Measurements from ENCODE around the gene SLC4A1.

The SLC4A1 gene

GRCh38 chr17:44209786-44210341 is 58.1 kb downstream of the SLC4A1 start:
- no peak overlapping the region for H3K27ac ChIP-seq (ENCODE audit: low read length)
- no peaks in the 10 kb centered on the region for H4K20me1 ChIP-seq (ENCODE audit: insufficient read depth, low read length)
- peaks cover 17% of the 10 kb centered on the region for H3K4me1 ChIP-seq (ENCODE audit: low read length)
- peak overlapping the region; percentile 49; the same call in 1 of the 2 replicates for H3K9ac ChIP-seq (ENCODE audit: low read length)
- peak overlapping the region; percentile 92 for H3K4me2 ChIP-seq (ENCODE audit: low read depth, low read length)
- no peaks in the 10 kb centered on the region for H3K27me3 ChIP-seq (replicated peaks; ENCODE audit: insufficient read depth, low read length)
- H2AFZ ChIP-seq (ENCODE audit: low read length): no peak overlapping the region
- H3K4me3 ChIP-seq (ENCODE audit: low read length): peak overlapping the region; percentile 41; the same call in 1 of the 2 replicates
- H3K36me3 ChIP-seq (replicated peaks; ENCODE audit: insufficient read depth, low read length): peaks cover under 1% of the 10 kb centered on the region
- peaks cover 27% of the 10 kb centered on the region for H3F3A ChIP-seq (ENCODE audit: insufficient read depth, low read length)
- TF ChIP-seq EZH2phosphoT487 (IDR thresholded peaks at IDR 0.05; ENCODE audit: low read length) (no peak), EZH2 (optimal IDR thresholded peaks at IDR 0.05; ENCODE audit: low read depth, low read length) (no peak)
- no peaks in the 10 kb centered on the region for H3K9me2 ChIP-seq (replicated peaks; ENCODE audit: insufficient read depth, low read length)
- no peaks in the 10 kb centered on the region for H3K9me3 ChIP-seq (replicated peaks; ENCODE audit: insufficient read depth, low read length)
- H3K79me2 ChIP-seq (ENCODE audit: low read length): peaks cover 12% of the 10 kb centered on the region
- no peak for DNase-seq

- Histone ChIP-seq H3K4me2 (ENCODE audit: low read depth, low read length) (no peak overlapping the region), H2AFZ (ENCODE audit: low read length) (no peak overlapping the region), H3K4me1 (ENCODE audit: low read length) (peaks cover 17% of the 10 kb centered on the region), H3K27me3 (replicated peaks; ENCODE audit: insufficient read depth, low read length) (no peaks in the 10 kb centered on the region), H3K27ac (ENCODE audit: low read length) (no peak overlapping the region), H3K4me3 (ENCODE audit: low read length) (no peak overlapping the region), H3F3A (ENCODE audit: insufficient read depth, low read length) (peaks cover 40% of the 10 kb centered on the region), H3K9ac (ENCODE audit: low read length) (no peak overlapping the region), H3K9me3 (replicated peaks; ENCODE audit: insufficient read depth, low read length) (no peaks in the 10 kb centered on the region), H3K79me2 (ENCODE audit: low read length) (peaks cover 10% of the 10 kb centered on the region), H3K36me3 (replicated peaks; ENCODE audit: insufficient read depth, low read length) (no peaks in the 10 kb centered on the region; the same call in none of the 2 replicates), H3K9me2 (replicated peaks; ENCODE audit: insufficient read depth, low read length) (no peaks in the 10 kb centered on the region), H4K20me1 (ENCODE audit: insufficient read depth, low read length) (no peaks in the 10 kb centered on the region)
- no peak for TF ChIP-seq EZH2 (optimal IDR thresholded peaks at IDR 0.05; ENCODE audit: low read depth, low read length)
- no peak for TF ChIP-seq EZH2phosphoT487 (IDR thresholded peaks at IDR 0.05; ENCODE audit: low read length)
- no peak for TF ChIP-seq CTCF (IDR thresholded peaks at IDR 0.05; ENCODE audit: low read length)
- no peak for DNase-seq
Measured at GRCh38 chr17:44207743-44208142, 60.2 kb downstream of the SLC4A1 start.

GRCh38 chr17:44207319-44207718 is 60.6 kb downstream of the SLC4A1 start:
- H2AFZ ChIP-seq (ENCODE audit: low read length): no peak overlapping the region
- H3K4me3 ChIP-seq (ENCODE audit: low read length): no peak overlapping the region
- no peaks in the 10 kb centered on the region for H3K9me3 ChIP-seq (replicated peaks; ENCODE audit: insufficient read depth, low read length)
- peaks cover 45% of the 10 kb centered on the region for H3F3A ChIP-seq (ENCODE audit: insufficient read depth, low read length)
- peaks cover 10% of the 10 kb centered on the region for H3K79me2 ChIP-seq (ENCODE audit: low read length)
- peaks cover 17% of the 10 kb centered on the region for H3K4me1 ChIP-seq (ENCODE audit: low read length)
- H3K9ac ChIP-seq (ENCODE audit: low read length): no peak overlapping the region
- H3K27ac ChIP-seq (ENCODE audit: low read length): no peak overlapping the region
- H3K36me3 ChIP-seq (replicated peaks; ENCODE audit: insufficient read depth, low read length): no peaks in the 10 kb centered on the region; the same call in none of the 2 replicates
- no peak overlapping the region for H3K4me2 ChIP-seq (ENCODE audit: low read depth, low read length)
- no peaks in the 10 kb centered on the region for H3K27me3 ChIP-seq (replicated peaks; ENCODE audit: insufficient read depth, low read length)
- no peaks in the 10 kb centered on the region for H4K20me1 ChIP-seq (ENCODE audit: insufficient read depth, low read length)
- H3K9me2 ChIP-seq (replicated peaks; ENCODE audit: insufficient read depth, low read length): no peaks in the 10 kb centered on the region
- TF ChIP-seq CTCF (IDR thresholded peaks at IDR 0.05; ENCODE audit: low read length): no peak
- TF ChIP-seq EZH2 (optimal IDR thresholded peaks at IDR 0.05; ENCODE audit: low read depth, low read length): no peak
- TF ChIP-seq EZH2phosphoT487 (IDR thresholded peaks at IDR 0.05; ENCODE audit: low read length): no peak
- no peak for DNase-seq

GRCh38 chr17:44206825-44207155 is 61.1 kb downstream of the SLC4A1 start:
- Histone ChIP-seq H3K4me2 (ENCODE audit: low read depth, low read length) (no peak overlapping the region), H4K20me1 (ENCODE audit: insufficient read depth, low read length) (no peaks in the 10 kb centered on the region), H3K79me2 (ENCODE audit: low read length) (peaks cover 10% of the 10 kb centered on the region), H3F3A (ENCODE audit: insufficient read depth, low read length) (peaks cover 47% of the 10 kb centered on the region), H3K9ac (ENCODE audit: low read length) (no peak overlapping the region), H3K27ac (ENCODE audit: low read length) (no peak overlapping the region), H3K36me3 (replicated peaks; ENCODE audit: insufficient read depth, low read length) (no peaks in the 10 kb centered on the region; the same call in none of the 2 replicates), H3K27me3 (replicated peaks; ENCODE audit: insufficient read depth, low read length) (no peaks in the 10 kb centered on the region), H3K4me1 (ENCODE audit: low read length) (peaks cover 17% of the 10 kb centered on the region), H3K4me3 (ENCODE audit: low read length) (no peak overlapping the region), H2AFZ (ENCODE audit: low read length) (no peak overlapping the region), H3K9me2 (replicated peaks; ENCODE audit: insufficient read depth, low read length) (no peaks in the 10 kb centered on the region), H3K9me3 (replicated peaks; ENCODE audit: insufficient read depth, low read length) (no peaks in the 10 kb centered on the region)
- TF ChIP-seq EZH2phosphoT487 (IDR thresholded peaks at IDR 0.05; ENCODE audit: low read length): no peak
- TF ChIP-seq EZH2 (optimal IDR thresholded peaks at IDR 0.05; ENCODE audit: low read depth, low read length): no peak
- no peak for TF ChIP-seq CTCF (IDR thresholded peaks at IDR 0.05; ENCODE audit: low read length)
- DNase-seq: no peak

All from MM.1S (cell line).